Prostate gland (tissue), 2 donors: Measurements from ENCODE around the gene NPTXR. TPM values are rescaled to one million over a fixed set of nuclear protein-coding genes. Genes with fewer than 3 reads are reported as not detected.
"Not testable (repeated sequence)": the region's sequence is repeated elsewhere in the genome, so short reads cannot be mapped to it uniquely, and the experiment has no call there.

Experiments used
- DNase-seq: peaks from one replicate; pipeline ENCODE4 v3.0.0-alpha.2; 2019; ENCODE audit warnings: low spot score
- H3K27ac ChIP-seq, 2 donors: fragments of 200-600 bp; sonication (generic); 2 replicates each; pipeline ENCODE4 v1.5.1; 2017 to 2019
- H3K27me3 ChIP-seq: fragments of 200-600 bp; sonication (generic); replicated peaks from 2 replicates; pipeline ENCODE4 v1.5.1; 2019; ENCODE audit not compliant: insufficient read depth
- H3K36me3 ChIP-seq, 2 donors: fragments of 200-600 bp; sonication (generic); 1 replicate in 1 of 2; 2 replicates in 1 of 2; pipeline versions ENCODE4 v1.5.1 to v1.8.1; 2017 to 2019
- H3K4me1 ChIP-seq: fragments of 200-600 bp; sonication (generic); replicated peaks from 2 replicates; pipeline ENCODE4 v1.5.1; 2019
- H3K4me3 ChIP-seq, 2 donors: fragments of 200-600 bp; sonication (generic); 2 replicates each; pipeline ENCODE4 v1.5.1; 2017 to 2019
- H3K9me3 ChIP-seq: fragments of 200-600 bp; sonication (generic); 2 replicates; pipeline ENCODE4 v1.5.1; 2017
- CTCF ChIP-seq, 4 experiments: fragments of 200-600 bp in 2 of 4; fragments of 450-650 bp in 2 of 4; sonication (generic) in 2 of 4; IDR thresholded peaks; 1 replicate in 3 of 4; 2 replicates in 1 of 4; pipeline ENCODE4 v1.5.1; 2016 to 2019; ENCODE audit warnings: antibody characterized with exemption in 4 of 4, mild to moderate bottlenecking in 2 of 4, moderate library complexity in 2 of 4
- POLR2A ChIP-seq: fragments of 450-650 bp; IDR thresholded peaks from one replicate; pipeline ENCODE4 v1.6.1; 2016; ENCODE audit warnings: antibody characterized with exemption, mild to moderate bottlenecking
- POLR2AphosphoS5 ChIP-seq: sonication (generic); formaldehyde crosslinking; IDR thresholded peaks from one replicate; pipeline ENCODE4 v1.6.1; 2017; ENCODE audit warnings: antibody characterized with exemption
- WGBS: methylation state at CpG from one replicate; pipeline ENCODE4 v1.1.5; 2018; 5-methylcytosine and 5-hydroxymethylcytosine counted together
- intact Hi-C: fragments of 100-400 bp; cut with DNase I; formaldehyde crosslinking; loops from one replicate; pipeline ENCODE4 v1.14.2; 2022
- total RNA-seq, 2 donors: library from RNA; depleted of rRNA; stranded (reverse); fragments of >200 nt; gene quantifications; one replicate each; pipeline ENCODE4 v1.1.0, GENCODE V29; 2016

Gene NPTXR
- total RNA-seq, 2 donors from 2014 or later: 12.6 to 36.2 TPM

- WGBS: 87% methylated on average over 6 of the region's 6 CpGs
- TF ChIP-seq POLR2A (no peak), POLR2AphosphoS5 (no peak), CTCF (IDR thresholded peaks at IDR 0.05) (no peak)
- intact Hi-C loops: no loop called here
These were observed 26.6 kb downstream of the NPTXR start for GRCh38 chr22:38817196-38817595.

GRCh38 chr22:38815842-38816241 lies 28.0 kb downstream of the NPTXR start:
- DNase-seq: no peak
- intact Hi-C loops: no loop called here
- Histone ChIP-seq H3K27me3 (no peaks in the 10 kb centered on the region), H3K9me3 (no peaks in the 10 kb centered on the region), H3K4me3 (no peak overlapping the region), H3K4me1 (no peaks in the 10 kb centered on the region), H3K27ac (no peak overlapping the region), H3K36me3 (no peaks in the 10 kb centered on the region)
- WGBS: 55% methylated on average over 1 of the region's 1 CpG
- no peak for TF ChIP-seq POLR2AphosphoS5
- no peak for TF ChIP-seq CTCF (IDR thresholded peaks at IDR 0.05)
- no peak for TF ChIP-seq POLR2A

More at GRCh38 chr22:38817196-38817595, 26.6 kb downstream of the NPTXR start:
- Histone ChIP-seq H3K36me3 (no peaks in the 10 kb centered on the region), H3K9me3 (no peaks in the 10 kb centered on the region), H3K27ac (no peak overlapping the region), H3K27me3 (no peaks in the 10 kb centered on the region), H3K4me1 (no peaks in the 10 kb centered on the region), H3K4me3 (no peak overlapping the region)
- no peak for DNase-seq

DNA sequence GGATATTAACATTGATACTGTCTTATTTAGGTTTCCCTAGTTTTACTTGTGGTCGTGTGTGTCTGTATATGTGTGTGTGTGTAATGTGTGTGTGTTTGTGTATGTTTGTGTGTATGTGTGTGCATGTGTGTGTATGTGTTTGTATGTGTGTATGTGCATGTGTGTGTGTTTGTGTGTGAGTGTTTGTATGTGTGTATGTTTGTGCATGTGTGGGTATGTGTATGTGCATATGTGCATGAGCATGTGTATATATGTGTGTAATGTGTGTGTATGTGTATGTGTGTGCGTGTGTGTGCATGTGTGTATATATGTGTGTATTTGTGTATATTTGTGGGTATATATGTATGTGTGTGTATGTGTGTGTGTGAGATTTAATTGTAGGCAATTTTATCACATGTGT lies 32.6 kb downstream of the NPTXR start:
- no peak for DNase-seq
- no peaks in the 10 kb centered on the region for H3K36me3 ChIP-seq
- no peak overlapping the region for H3K27ac ChIP-seq
- H3K4me3 ChIP-seq: no peak overlapping the region
- TF ChIP-seq CTCF (IDR thresholded peaks at IDR 0.05) (no peak), POLR2A (no peak), POLR2AphosphoS5 (no peak)
- no peaks in the 10 kb centered on the region for H3K27me3 ChIP-seq
- 92% methylated on average over 2 of the region's 2 CpGs for WGBS
- H3K9me3 ChIP-seq: no peaks in the 10 kb centered on the region
- intact Hi-C loops: no loop called here
- no peaks in the 10 kb centered on the region for H3K4me1 ChIP-seq

DNA sequence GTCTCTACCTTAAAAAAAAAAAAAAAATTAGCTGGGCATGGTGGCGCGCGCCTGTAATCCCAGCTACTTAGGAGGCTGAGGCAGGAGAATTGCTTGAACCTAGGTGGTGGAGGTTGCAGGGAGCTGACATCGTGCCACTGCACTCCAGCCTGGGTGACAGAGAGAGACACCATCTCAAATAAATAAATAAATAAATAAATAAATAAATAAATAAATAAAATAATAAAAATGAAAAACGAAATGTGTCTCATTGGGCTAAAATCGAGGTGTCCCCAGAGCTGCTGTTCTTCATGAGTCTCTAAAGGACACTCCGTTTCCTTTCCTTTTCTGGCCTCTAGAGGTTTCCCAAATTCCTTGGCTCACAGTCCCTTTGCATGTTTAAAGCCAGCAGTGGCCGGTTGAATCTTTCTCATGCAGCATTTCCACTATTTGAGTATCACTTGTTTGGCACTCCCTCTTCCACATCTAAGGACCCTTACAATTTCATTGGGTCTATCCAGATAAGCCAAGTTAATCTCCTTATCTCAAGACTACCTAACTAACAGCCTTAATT lies 38.7 kb downstream of the NPTXR start:
- 83% methylated on average over 8 of the region's 8 CpGs for WGBS
- DNase-seq, H3K27me3 ChIP-seq, H3K36me3 ChIP-seq, H3K4me3 ChIP-seq, intact Hi-C loops, H3K4me1 ChIP-seq, H3K9me3 ChIP-seq, H3K27ac ChIP-seq: not testable (repeated sequence)

GRCh38 chr22:38802671-38803121 lies 41.1 kb downstream of the NPTXR start:
- WGBS: 19% methylated on average over 10 of the region's 10 CpGs
- peak; percentile 24 for DNase-seq
- Histone ChIP-seq H3K27ac (no peak overlapping the region), H3K9me3 (no peaks in the 10 kb centered on the region), H3K4me1 (no peaks in the 10 kb centered on the region), H3K36me3 (no peaks in the 10 kb centered on the region), H3K27me3 (no peaks in the 10 kb centered on the region), H3K4me3 (no peak overlapping the region)
- intact Hi-C loops: no loop called here
- TF ChIP-seq POLR2AphosphoS5: no peak
- TF ChIP-seq POLR2A: no peak

GRCh38 chr22:38799265-38800002 lies 44.4 kb downstream of the NPTXR start:
- TF ChIP-seq CTCF (IDR thresholded peaks at IDR 0.05) (no peak), POLR2AphosphoS5 (no peak)
- no peaks in the 10 kb centered on the region for H3K9me3 ChIP-seq
- no peaks in the 10 kb centered on the region for H3K4me1 ChIP-seq
- WGBS: 90% methylated on average over 6 of the region's 6 CpGs
- no peaks in the 10 kb centered on the region for H3K36me3 ChIP-seq
- no peak overlapping the region for H3K4me3 ChIP-seq
- H3K27me3 ChIP-seq: no peaks in the 10 kb centered on the region
- intact Hi-C loops: no loop called here
- no peak overlapping the region for H3K27ac ChIP-seq
- no peak for DNase-seq
